Measurements from ENCODE around the gene C1QA.

Gene C1QA

GRCh38 chr1:22612671-22613571, 23.5 kb upstream of the C1QA start:
- DNase-seq: no peak

GRCh38 chr1:22613572-22613918, 22.9 kb upstream of the C1QA start:
- no peak for DNase-seq

GRCh38 chr1:22613951-22614350, 22.5 kb upstream of the C1QA start:
- DNase-seq: no peak

- DNase-seq: no peak
Measured at GRCh38 chr1:22615886-22616285, 20.5 kb upstream of the C1QA start.

GRCh38 chr1:22616571-22616970, 19.9 kb upstream of the C1QA start:
- no peak for DNase-seq

GRCh38 chr1:22618056-22618455, 18.4 kb upstream of the C1QA start:
- DNase-seq: no peak

GRCh38 chr1:22619252-22619651, 17.2 kb upstream of the C1QA start:
- DNase-seq: no peak

GRCh38 chr1:22619798-22620197, 16.6 kb upstream of the C1QA start:
- no peak for DNase-seq

GRCh38 chr1:22621761-22622160, 14.7 kb upstream of the C1QA start:
- no peak for DNase-seq

- no peak for DNase-seq
Measured at GRCh38 chr1:22625262-22625925, 11.0 kb upstream of the C1QA start.

GRCh38 chr1:22626237-22627157, 9.9 kb upstream of the C1QA start:
- DNase-seq: no peak

GRCh38 chr1:22627331-22627730, 9.1 kb upstream of the C1QA start:
- DNase-seq: no peak

- no peak for DNase-seq
Measured at GRCh38 chr1:22628698-22629444, 7.6 kb upstream of the C1QA start.

- no peak for DNase-seq
Measured at GRCh38 chr1:22629886-22630285, 6.5 kb upstream of the C1QA start.

- DNase-seq: no peak
Measured at GRCh38 chr1:22633697-22634463, 2.5 kb upstream of the C1QA start.

GRCh38 chr1:22635436-22635835, 992 bp upstream of the C1QA start:
- DNase-seq: no peak

GRCh38 chr1:22636927-22637326, 499 bp downstream of the C1QA start:
- DNase-seq: no peak

- no peak for DNase-seq
Measured at GRCh38 chr1:22637907-22638445, 1.5 kb downstream of the C1QA start.

GRCh38 chr1:22638476-22639234, 2.2 kb downstream of the C1QA start:
- no peak for DNase-seq

- DNase-seq: no peak
Measured at GRCh38 chr1:22639286-22639685, 2.9 kb downstream of the C1QA start.

GRCh38 chr1:22641247-22641646, 4.8 kb downstream of the C1QA start:
- DNase-seq: no peak
